Measurements from ENCODE around the gene COPE. TPM values are rescaled to one million over a fixed set of nuclear protein-coding genes. Genes with fewer than 3 reads are reported as not detected.

The COPE gene
- total RNA-seq, 1 experiment from 2014 or later, result 221 TPM

DNA sequence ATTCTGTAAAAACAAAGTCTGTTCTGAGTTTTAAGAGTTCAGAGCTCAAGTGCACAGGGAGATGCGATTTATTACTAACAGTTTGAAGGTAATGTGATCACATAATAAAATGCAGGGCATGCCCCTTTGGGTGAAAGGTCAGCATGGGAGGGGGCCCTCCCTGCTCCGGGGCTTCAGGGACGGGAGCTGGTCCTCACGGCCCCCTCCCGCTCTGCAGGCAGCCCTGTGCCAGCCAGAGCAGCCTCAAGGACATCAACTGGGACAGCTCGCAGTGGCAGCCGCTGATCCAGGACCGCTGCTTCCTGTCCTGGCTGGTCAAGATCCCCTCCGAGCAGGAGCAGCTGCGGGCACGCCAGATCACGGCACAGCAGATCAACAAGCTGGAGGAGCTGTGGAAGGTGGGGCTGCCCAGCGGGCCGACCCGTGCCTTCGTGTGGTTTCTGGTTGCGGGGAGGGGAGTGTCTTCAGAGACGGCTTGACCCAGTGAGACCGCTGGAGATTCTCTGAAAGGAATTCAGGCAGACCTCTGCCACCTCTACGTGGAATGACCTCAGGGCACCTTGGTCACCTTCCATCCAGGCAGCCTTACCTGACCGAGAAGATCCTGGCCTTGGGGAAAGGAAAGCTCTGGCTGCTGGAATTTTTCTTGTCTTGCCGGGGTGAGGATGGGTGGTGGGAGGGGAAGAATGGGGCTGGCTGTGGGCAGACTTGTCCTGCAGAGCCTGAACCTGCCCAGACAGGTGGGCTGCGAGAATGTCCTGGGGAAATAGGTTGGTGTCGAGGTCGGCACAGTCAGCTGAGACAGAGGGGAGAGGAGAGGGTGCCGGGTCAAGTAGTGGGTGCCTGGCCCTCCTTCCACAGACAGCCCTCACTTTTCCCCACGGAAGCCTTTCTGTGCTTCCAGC lies 68.5 kb downstream of the COPE start:
- ChIA-PET CTCF (interaction anchor here (0.6 kb wide), 2 partner anchors 158 to 345 kb away, joined by 3 to 25 read pairs; no protein-coding TSS in a partner anchor), POLR2A (ENCODE audit: unreplicated experiment) (no interaction called here)

DNA sequence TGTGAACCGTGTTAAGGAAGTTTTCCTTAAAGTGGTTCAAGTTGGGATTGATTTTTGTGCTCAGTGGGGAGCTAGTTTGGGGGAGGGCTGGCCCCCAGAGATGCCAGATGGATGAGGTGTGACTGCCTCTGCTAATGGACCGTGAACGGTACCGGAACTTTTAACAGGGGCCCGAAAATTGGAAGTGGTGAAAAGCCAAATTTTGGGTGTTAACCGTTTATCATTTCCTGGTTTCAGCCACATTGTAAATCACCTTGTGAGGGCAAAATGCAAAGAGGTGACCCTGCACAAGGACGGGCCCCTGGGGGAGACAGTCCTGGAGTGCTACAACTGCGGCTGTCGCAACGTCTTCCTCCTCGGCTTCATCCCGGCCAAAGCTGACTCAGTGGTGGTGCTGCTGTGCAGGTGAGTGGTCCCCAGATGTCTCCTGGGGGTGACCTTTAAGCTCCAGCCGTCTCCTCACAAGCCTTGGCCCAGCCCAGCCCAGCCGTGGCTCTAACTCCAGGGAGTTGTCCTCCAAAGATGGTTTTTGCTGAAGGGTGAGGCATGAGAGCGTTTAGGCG lies 69.3 kb downstream of the COPE start:
- no peaks in the 10 kb centered on the region for H3K9me2 ChIP-seq (ENCODE audit: insufficient read depth)
- peaks cover 90% of the 10 kb centered on the region for H4K20me1 ChIP-seq (ENCODE audit: insufficient read depth)
- TF ChIP-seq, protein P1, sequence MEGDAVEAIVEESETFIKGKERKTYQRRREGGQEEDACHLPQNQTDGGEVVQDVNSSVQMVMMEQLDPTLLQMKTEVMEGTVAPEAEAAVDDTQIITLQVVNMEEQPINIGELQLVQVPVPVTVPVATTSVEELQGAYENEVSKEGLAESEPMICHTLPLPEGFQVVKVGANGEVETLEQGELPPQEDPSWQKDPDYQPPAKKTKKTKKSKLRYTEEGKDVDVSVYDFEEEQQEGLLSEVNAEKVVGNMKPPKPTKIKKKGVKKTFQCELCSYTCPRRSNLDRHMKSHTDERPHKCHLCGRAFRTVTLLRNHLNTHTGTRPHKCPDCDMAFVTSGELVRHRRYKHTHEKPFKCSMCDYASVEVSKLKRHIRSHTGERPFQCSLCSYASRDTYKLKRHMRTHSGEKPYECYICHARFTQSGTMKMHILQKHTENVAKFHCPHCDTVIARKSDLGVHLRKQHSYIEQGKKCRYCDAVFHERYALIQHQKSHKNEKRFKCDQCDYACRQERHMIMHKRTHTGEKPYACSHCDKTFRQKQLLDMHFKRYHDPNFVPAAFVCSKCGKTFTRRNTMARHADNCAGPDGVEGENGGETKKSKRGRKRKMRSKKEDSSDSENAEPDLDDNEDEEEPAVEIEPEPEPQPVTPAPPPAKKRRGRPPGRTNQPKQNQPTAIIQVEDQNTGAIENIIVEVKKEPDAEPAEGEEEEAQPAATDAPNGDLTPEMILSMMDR (conservative IDR thresholded peaks at IDR 0.05), result no peak
- no peak for TF ChIP-seq EZH2 (IDR thresholded peaks at IDR 0.05; ENCODE audit: low read depth)
- peaks cover 33% of the 10 kb centered on the region; the same call in 1 of the 2 replicates for H3F3A ChIP-seq (ENCODE audit: insufficient read depth, low read depth)
- intact Hi-C loops (cut with micrococcal nuclease; ENCODE audit: unreplicated experiment), result loop anchor here (5.0 to 10.0 kb wide), 3 partner anchors 88 to 385 kb away; no protein-coding TSS in a partner anchor
- CTCF ChIA-PET, result no interaction called here
- H3K27me3 ChIP-seq (ENCODE audit: insufficient read depth, low read depth), result no peaks in the 10 kb centered on the region
- no peak for DNase-seq
- H3K4me2 ChIP-seq, result no peak overlapping the region
- BruUV-seq (replicated peaks), result no TSS peak
- H3K79me2 ChIP-seq (ENCODE audit: low read depth), result peaks cover 68% of the 10 kb centered on the region
- peaks cover 45% of the 10 kb centered on the region for H3K36me3 ChIP-seq (ENCODE audit: low read depth)
- no peak overlapping the region for H2AFZ ChIP-seq
- POLR2A ChIA-PET (ENCODE audit: unreplicated experiment), result interaction anchor here (0.6 kb wide), 1 partner anchor 45 kb away, joined by 3 read pairs; no protein-coding TSS in a partner anchor
- no peak overlapping the region for H3K27ac ChIP-seq
- H3K9me3 ChIP-seq (ENCODE audit: insufficient read depth, low read depth), result no peaks in the 10 kb centered on the region
- H3K4me1 ChIP-seq (replicated peaks; ENCODE audit: insufficient read depth), result no peaks in the 10 kb centered on the region
- no peak overlapping the region for H3K4me3 ChIP-seq

More for the DNA sequence above, 68.5 kb downstream of the COPE start:
- H3K9me3 ChIP-seq (ENCODE audit: insufficient read depth, low read depth), result no peaks in the 10 kb centered on the region
- no peak for DNase-seq
- H4K20me1 ChIP-seq (ENCODE audit: insufficient read depth), result peaks cover 90% of the 10 kb centered on the region
- H3K4me1 ChIP-seq (replicated peaks; ENCODE audit: insufficient read depth), result no peaks in the 10 kb centered on the region
- H3K27ac ChIP-seq, result no peak overlapping the region
- peaks cover 34% of the 10 kb centered on the region; the same call in 1 of the 2 replicates for H3F3A ChIP-seq (ENCODE audit: insufficient read depth, low read depth)
- no peaks in the 10 kb centered on the region for H3K27me3 ChIP-seq (ENCODE audit: insufficient read depth, low read depth)
- no peak overlapping the region for H3K4me2 ChIP-seq
- no peaks in the 10 kb centered on the region for H3K9me2 ChIP-seq (ENCODE audit: insufficient read depth)
- H2AFZ ChIP-seq, result no peak overlapping the region
- TF ChIP-seq, protein P1 (conservative IDR thresholded peaks at IDR 0.05), result no peak
- TF ChIP-seq EZH2 (IDR thresholded peaks at IDR 0.05; ENCODE audit: low read depth), result no peak
- peaks cover 45% of the 10 kb centered on the region for H3K36me3 ChIP-seq (ENCODE audit: low read depth)
- intact Hi-C loops (cut with micrococcal nuclease; ENCODE audit: unreplicated experiment), result no loop called here
- no TSS peak for BruUV-seq (replicated peaks)
- H3K4me3 ChIP-seq, result no peak overlapping the region
- peaks cover 60% of the 10 kb centered on the region for H3K79me2 ChIP-seq (ENCODE audit: low read depth)

Other genes starting within 250 kb of the COPE start
- 13.3 and 16.6 TPM in 2 replicates for gene CRTC1, start 235.7 kb downstream of the COPE start, total RNA-seq (2021)
- gene COMP, start 128.1 kb downstream of the COPE start, total RNA-seq (2021), result not detected in 2 replicates
- gene UPF1, start 87.4 kb downstream of the COPE start, total RNA-seq (2021), result 78.8 and 93.0 TPM in 2 replicates
- gene CERS1, start 23.2 kb downstream of the COPE start, total RNA-seq (2021), result 2.7 and 4.9 TPM in 2 replicates
- 41.2 and 46.3 TPM in 2 replicates for gene DDX49, start 328 bp upstream of the COPE start, total RNA-seq (2021)
- gene HOMER3, start 21.8 kb upstream of the COPE start, total RNA-seq (2021), result 55.7 and 62.5 TPM in 2 replicates
- gene SUGP2, start 114.1 kb upstream of the COPE start, total RNA-seq (2021), result 60.0 and 73.1 TPM in 2 replicates
- gene ARMC6, start 114.2 kb upstream of the COPE start, total RNA-seq (2021), result 23.5 and 28.8 TPM in 2 replicates
- 5.8 and 6.9 TPM in 2 replicates for gene SLC25A42, start 144.6 kb upstream of the COPE start, total RNA-seq (2021)
- gene TMEM161A, start 219.1 kb upstream of the COPE start, total RNA-seq (2021), result 41.1 and 53.6 TPM in 2 replicates

All from PC-9 (cell line).